ENCODE measurements around the gene ENKUR.

DNA sequence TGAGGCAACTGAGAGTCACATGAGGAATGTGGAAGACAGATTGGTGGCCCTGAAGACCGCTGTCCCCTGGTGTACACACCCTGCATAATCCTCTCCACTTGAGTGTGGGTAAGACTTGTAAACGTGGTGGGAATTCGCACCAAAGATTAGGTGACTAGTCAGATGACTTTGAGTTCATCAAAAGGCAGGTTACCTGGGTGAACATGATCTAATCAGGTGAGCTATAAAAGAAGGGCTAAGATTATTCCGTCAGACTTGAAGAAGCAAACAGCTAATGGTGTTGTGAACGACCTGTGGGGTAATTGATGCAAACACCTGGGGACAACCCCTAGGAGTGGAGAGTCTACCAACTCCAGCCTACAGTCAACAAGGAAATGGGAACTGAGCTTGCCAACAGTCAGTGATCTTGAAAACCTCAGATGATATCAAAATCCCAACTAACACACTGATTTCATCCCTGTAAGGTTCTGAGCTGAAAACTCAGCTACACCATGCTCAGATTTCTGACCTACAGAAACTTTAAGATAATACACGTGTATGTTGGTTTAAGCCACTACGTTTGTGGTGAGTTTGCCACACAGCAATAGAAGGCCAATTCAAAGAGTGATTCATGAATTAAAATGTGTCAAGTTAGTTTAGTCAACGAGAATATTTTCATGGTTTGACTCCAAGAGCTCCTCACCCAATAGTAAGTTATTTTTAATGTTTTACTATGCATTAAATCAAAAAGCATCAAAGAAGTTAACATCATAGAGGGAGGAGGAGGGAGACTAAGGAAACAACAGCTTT lies 80.3 kb downstream of the ENKUR start:
- TF ChIP-seq CTCF (conservative IDR thresholded peaks at IDR 0.05; ENCODE audit: low read depth, low read length): no peak
- TF ChIP-seq EZH2 (IDR thresholded peaks at IDR 0.05; ENCODE audit: borderline replicate concordance, low read depth, low read length, poor library complexity, severe bottlenecking): no peak

Data from A673 (cell line).